Stimulated activated CD4-positive, alpha-beta T cell treated with anti-CD3 and anti-CD28 coated beads, Interleukin-2, amount 100 ng/mL, for 24 hours (primary cell): Measurements from ENCODE around the gene DSCAML1.

Experiments used
- DNase-seq, 2 donors: peaks; one replicate each; pipeline ENCODE4 v3.0.0-alpha.2; 2020

Gene DSCAML1

GRCh38 chr11:117658809-117659208 is 138.2 kb downstream of the DSCAML1 start:
- no peak for DNase-seq

- no peak for DNase-seq
Observed at GRCh38 chr11:117657794-117658193, 139.2 kb downstream of the DSCAML1 start.

- no peak for DNase-seq
Observed at GRCh38 chr11:117654281-117655255, 142.4 kb downstream of the DSCAML1 start.

GRCh38 chr11:117652521-117652920 is 144.5 kb downstream of the DSCAML1 start:
- no peak for DNase-seq

- DNase-seq, result no peak
Observed at GRCh38 chr11:117649296-117650055, 147.5 kb downstream of the DSCAML1 start.

GRCh38 chr11:117647872-117648271 is 149.1 kb downstream of the DSCAML1 start:
- no peak for DNase-seq

- DNase-seq, result no peak
Observed at GRCh38 chr11:117647207-117647606, 149.8 kb downstream of the DSCAML1 start.

GRCh38 chr11:117646411-117646810 is 150.6 kb downstream of the DSCAML1 start:
- DNase-seq, result no peak

- no peak for DNase-seq
Observed at GRCh38 chr11:117644403-117645155, 152.4 kb downstream of the DSCAML1 start.

- no peak for DNase-seq
Observed at GRCh38 chr11:117643606-117644300, 153.3 kb downstream of the DSCAML1 start.

- DNase-seq, result no peak
Observed at GRCh38 chr11:117642835-117643234, 154.2 kb downstream of the DSCAML1 start.

GRCh38 chr11:117642396-117642795 is 154.6 kb downstream of the DSCAML1 start:
- no peak for DNase-seq

GRCh38 chr11:117641008-117641915 is 155.8 kb downstream of the DSCAML1 start:
- DNase-seq, result no peak

- DNase-seq, result no peak
Observed at GRCh38 chr11:117640041-117640440, 157.0 kb downstream of the DSCAML1 start.

- DNase-seq, result no peak
Observed at GRCh38 chr11:117639601-117640000, 157.4 kb downstream of the DSCAML1 start.

GRCh38 chr11:117638911-117639543 is 158.0 kb downstream of the DSCAML1 start:
- DNase-seq, result no peak

- no peak for DNase-seq
Observed at GRCh38 chr11:117634756-117635603, 162.0 kb downstream of the DSCAML1 start.

GRCh38 chr11:117633976-117634755 is 162.8 kb downstream of the DSCAML1 start:
- no peak for DNase-seq

GRCh38 chr11:117633186-117633754 is 163.7 kb downstream of the DSCAML1 start:
- DNase-seq, result no peak
